ENCODE results near the gene DKC1.

DKC1 gene

GRCh38 chrX:154762537-154763296 lies at the start of gene DKC1:
Gene DKC1, plus strand, starts transcription at chrX:154762864. Its CDS starts 102 bp downstream, at chrX:154762966.
- DNase-seq = peak; percentile 92

GRCh38 chrX:154714925-154715324 lies 47.7 kb upstream of the DKC1 start:
- peak; percentile 60 for DNase-seq

GRCh38 chrX:154715825-154716224 lies 46.8 kb upstream of the DKC1 start:
- DNase-seq = no peak

- DNase-seq = no peak
Observed at GRCh38 chrX:154717824-154718223, 44.8 kb upstream of the DKC1 start.

- no peak for DNase-seq
Observed at GRCh38 chrX:154718616-154719015, 44.0 kb upstream of the DKC1 start.

- DNase-seq = no peak
Observed at GRCh38 chrX:154719132-154719675, 43.5 kb upstream of the DKC1 start.

- DNase-seq = no peak
Observed at GRCh38 chrX:154720067-154720466, 42.6 kb upstream of the DKC1 start.

GRCh38 chrX:154721155-154721554 lies 41.5 kb upstream of the DKC1 start:
- DNase-seq = no peak

GRCh38 chrX:154724993-154725756 lies 37.5 kb upstream of the DKC1 start:
- no peak for DNase-seq

GRCh38 chrX:154727418-154727817 lies 35.2 kb upstream of the DKC1 start:
- no peak for DNase-seq

GRCh38 chrX:154727871-154728270 lies 34.8 kb upstream of the DKC1 start:
- DNase-seq = no peak

- DNase-seq = no peak
Observed at GRCh38 chrX:154728431-154729190, 34.1 kb upstream of the DKC1 start.

GRCh38 chrX:154729439-154729838 lies 33.2 kb upstream of the DKC1 start:
- DNase-seq = no peak

GRCh38 chrX:154730253-154730891 lies 32.3 kb upstream of the DKC1 start:
- DNase-seq = no peak

GRCh38 chrX:154731184-154731583 lies 31.5 kb upstream of the DKC1 start:
- no peak for DNase-seq

- DNase-seq = no peak
Observed at GRCh38 chrX:154731881-154732280, 30.8 kb upstream of the DKC1 start.

GRCh38 chrX:154732421-154733065 lies 30.1 kb upstream of the DKC1 start:
- no peak for DNase-seq

- DNase-seq = no peak
Observed at GRCh38 chrX:154733066-154733425, 29.6 kb upstream of the DKC1 start.

- no peak for DNase-seq
Observed at GRCh38 chrX:154734061-154734781, 28.4 kb upstream of the DKC1 start.

- no peak for DNase-seq
Observed at GRCh38 chrX:154735695-154736393, 26.8 kb upstream of the DKC1 start.

GRCh38 chrX:154737136-154737535 lies 25.5 kb upstream of the DKC1 start:
- no peak for DNase-seq
